Endometrial microvascular endothelial cells (primary cell): ENCODE results near the gene WRAP53. TPM values are rescaled to one million over a fixed set of nuclear protein-coding genes. Genes with fewer than 3 reads are reported as not detected.
"Not testable (repeated sequence)": the region's sequence is repeated elsewhere in the genome, so short reads cannot be mapped to it uniquely, and the experiment has no call there.

Source experiments
- in situ Hi-C: cut with HindIII; loops from 2 replicates; pipeline ENCODE4 v1.10.0; 2017; ENCODE audit warnings: low sequenced_read_pairs, low pct_unique_long_range_greater_than_20kb; ENCODE audit errors: inconsistent ontology term
- total RNA-seq: library from RNA; depleted of rRNA; stranded (reverse); fragments of >200 nt; gene quantifications from one replicate; pipeline ENCODE4 v1.2.3, GENCODE V29; 2015; ENCODE audit errors: inconsistent ontology term

The WRAP53 gene
- total RNA-seq, result 24.4 TPM

DNA sequence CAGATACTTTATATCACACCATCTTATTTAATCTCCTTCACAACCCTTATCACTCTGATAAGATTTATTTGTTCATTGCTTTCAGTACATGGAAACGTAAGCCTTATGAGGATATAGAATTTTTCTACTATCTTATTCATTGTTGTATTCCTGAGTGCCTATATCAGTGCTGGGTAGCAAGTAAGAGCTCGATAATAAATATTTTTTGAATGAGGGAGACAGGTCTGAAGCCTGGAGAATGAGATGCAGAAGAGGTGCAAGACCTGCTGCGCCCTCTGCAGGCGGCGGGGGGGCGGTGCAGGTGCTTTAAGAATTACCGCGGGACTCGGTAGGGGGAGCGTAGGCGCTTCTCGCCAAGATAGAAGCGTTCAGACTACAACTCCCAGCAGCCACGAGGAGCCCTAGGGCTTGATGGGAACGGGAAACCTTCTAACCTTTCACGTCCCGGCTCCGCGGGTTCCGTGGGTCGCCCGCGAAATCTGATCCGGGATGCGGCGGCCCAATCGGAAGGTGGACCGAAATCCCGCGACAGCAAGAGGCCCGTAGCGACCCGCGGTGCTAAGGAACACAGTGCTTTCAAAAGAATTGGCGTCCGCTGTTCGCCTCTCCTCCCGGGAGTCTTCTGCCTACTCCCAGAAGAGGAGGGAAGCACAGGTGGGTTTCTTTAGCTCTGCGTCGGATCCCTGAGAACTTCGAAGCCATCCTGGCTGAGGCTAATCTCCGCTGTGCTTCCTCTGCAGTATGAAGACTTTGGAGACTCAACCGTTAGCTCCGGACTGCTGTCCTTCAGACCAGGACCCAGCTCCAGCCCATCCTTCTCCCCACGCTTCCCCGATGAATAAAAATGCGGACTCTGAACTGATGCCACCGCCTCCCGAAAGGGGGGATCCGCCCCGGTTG is at the start of gene WRAP53:
WRAP53 (plus strand) TSS at position 570 of the 900 bp plus-strand sequence; CDS start at position 742, 172 bp downstream.
- in situ Hi-C loops, result no loop called here

DNA sequence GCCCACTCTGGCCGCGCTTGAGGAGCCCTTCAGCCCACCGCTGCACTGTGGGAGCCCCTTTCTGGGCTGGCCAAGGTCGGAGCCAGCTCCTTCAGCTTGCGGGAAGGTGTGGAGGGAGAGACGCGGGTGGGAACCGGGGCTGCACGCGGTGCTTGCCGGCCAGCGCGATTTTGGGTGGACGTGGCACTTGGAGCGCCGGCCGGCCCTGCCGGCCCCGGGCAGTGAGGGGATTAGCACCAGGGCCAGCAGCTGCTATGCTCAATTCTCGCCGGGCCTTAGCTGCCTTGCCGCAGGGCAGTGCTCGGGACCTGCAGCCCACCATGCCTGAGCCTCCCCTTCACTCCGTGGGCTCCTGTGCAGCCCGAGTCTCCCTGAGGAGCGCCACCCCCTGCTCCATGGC is 47.5 kb upstream of the WRAP53 start:
- in situ Hi-C loops, result no loop called here

DNA sequence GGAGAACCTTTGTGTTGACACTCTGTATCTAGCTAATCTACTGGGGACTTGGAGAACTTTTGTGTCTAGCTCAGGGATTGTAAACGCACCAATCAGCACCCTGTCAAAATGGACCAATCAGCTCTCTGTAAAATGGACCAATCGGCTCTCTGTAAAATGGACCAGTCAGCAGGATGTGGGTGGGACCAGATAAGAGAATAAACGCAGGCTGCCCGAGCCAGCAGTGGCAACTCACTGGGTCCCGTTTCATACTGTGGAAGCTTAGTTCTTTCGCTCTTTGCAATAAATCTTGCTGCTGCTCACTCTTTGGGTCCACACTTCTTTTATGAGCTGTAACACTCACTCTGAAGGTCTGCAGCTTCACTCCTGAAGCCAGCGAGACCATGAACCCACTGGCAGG is 46.6 kb upstream of the WRAP53 start:
- in situ Hi-C loops, result not testable (repeated sequence)

DNA sequence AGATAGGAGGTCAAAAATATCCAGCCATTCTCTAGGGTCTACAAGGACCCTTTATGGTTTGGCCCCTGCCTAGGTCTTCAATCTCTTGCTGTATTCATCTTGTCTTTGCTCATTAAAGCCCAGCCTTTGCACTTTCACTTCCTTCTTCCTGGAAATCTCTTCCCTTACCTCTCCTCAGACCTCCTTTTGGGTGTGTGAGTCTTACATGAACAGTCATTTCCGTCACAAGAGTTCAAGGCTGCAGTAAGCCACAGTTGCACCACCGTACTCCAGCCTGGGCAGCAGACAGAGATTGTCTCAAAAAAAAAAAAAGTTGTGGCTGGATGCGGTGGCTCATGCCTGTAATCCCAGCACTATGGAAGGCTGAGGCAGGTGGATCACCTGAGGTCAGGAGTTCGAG is 43.5 kb upstream of the WRAP53 start:
- in situ Hi-C loops, result no loop called here

DNA sequence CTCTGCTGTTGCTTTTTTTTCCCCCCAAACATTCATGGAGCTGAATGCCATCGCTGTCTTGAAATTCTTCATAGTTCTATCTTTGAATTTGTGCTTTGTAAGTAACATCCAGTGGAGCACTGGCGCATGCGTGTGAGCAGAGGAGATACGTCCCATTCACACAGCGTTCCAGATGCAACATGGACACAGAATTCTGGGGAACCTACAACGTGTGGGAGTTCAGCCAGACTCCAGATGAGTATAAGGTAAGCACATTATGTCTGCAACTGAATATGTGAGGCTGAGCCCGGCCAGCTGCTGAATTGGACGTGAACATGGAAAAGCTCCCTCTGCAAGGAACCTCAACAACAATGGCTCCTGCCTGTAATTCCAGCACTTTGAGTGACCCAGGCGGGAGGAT is 41.8 kb upstream of the WRAP53 start:
- in situ Hi-C loops, result no loop called here

DNA sequence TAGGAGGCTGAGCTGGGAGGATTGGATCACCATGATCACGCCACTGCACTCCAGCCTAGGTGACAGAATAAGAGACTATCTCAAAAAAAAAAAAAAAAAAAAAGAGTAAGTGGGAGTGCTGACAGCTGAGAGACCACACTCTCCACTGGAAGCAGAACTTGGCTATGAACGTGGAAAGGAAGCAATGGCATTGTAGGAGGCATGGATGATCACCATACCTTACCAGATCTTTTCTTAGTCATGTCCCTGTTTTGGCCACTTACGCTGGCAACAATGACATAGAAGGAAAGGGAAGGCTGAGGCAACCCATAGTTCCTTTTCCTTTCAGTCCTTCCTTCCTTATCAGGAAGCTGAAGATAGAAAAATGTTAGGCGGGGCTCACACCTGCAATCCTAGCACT is 41.3 kb upstream of the WRAP53 start:
- in situ Hi-C loops, result no loop called here

DNA sequence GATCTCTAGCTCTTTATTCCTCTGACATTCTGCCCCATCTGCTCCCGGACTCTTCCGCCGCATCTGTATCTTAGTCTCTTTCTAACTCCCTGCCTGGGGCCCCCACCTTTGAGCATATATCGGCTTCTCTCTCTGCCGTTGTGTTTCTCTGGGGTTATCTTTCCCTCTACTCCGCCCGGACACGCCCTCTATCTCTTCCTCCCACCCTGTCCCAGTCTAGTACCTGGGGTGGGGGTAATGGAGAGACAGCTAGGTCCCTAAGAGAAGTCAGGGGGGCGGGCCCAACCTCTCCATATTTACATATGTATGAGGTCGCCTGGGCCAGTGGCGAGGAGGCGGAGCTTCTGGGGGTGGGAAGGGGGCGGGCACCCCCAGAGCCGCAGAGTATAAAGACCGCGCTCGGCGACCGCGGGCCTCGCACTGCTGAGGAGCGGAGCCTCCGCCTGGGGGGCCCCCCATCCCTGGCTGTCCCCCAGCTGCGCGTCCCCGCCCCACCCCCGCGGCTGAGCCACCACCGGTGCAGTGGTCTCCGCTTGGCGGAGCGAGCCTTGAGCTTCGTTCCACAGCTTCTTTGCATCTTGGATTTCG is 37.7 kb upstream of the WRAP53 start, which contains the start of gene ATP1B2:
ATP1B2 (plus strand) TSS at position 418 of the 588 bp plus-strand sequence. CDS start 593 bp downstream, outside the sequence.
- in situ Hi-C loops, result no loop called here

DNA sequence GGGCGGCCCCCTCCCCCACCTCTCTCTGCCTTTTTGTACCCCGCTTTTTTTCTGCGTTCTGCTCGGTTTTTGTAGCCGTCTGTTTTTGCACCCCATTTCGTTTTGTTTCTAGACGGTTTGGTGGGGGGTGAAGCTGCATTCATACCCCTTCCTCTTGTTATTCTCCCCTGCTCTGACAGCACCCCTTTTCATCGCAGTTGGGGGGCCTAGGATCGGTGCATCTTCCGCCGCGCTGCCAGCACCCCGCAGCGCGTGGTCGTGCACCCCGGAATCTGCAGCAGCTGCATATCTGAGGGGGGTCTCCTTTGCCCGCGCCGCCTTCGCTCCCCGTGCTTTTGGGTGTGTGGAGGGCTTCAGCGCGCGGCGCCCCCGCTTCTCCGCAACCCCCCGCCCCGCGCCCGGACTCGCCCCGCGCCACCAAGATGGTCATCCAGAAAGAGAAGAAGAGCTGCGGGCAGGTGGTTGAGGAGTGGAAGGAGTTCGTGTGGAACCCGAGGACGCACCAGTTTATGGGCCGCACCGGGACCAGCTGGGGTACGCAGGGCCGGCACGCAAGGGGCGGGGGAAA is 37.1 kb upstream of the WRAP53 start:
- in situ Hi-C loops, result no loop called here

DNA sequence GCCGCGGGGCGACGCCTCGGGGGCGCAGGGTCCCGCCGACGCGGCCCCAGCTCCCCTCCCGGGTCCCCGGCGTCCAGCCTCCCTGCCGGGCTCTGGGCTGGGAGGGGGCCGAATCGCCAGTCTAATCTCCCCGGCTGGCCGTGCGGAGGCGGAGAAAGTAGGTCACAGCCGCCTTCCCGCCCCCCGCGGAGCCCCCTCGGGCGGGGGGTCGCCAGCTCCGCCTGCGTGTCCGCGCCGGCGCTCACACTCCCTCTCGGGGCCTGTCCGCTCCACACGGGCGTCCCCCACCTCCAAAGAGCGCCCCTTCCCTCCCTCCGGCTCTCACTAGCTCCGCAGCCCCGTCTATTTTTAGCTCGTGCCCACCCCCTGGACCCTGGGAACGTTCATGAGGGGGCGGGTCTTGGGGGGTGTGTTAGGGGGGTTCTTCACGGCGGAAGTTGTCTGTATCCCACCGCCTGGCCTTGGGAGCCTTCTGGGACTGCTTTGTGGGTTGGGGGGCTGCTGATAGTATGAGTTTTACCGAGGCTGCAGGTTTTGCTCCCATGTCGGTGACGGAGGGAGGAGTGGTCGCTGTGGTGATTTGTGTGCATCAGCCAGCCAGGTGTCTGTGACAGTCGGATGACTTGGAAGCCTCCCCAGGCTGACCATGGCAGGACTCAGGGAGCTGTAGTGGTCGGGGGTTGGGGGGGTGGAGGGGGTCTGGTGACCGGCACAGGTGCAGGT is 36.5 kb upstream of the WRAP53 start:
- in situ Hi-C loops, result no loop called here

DNA sequence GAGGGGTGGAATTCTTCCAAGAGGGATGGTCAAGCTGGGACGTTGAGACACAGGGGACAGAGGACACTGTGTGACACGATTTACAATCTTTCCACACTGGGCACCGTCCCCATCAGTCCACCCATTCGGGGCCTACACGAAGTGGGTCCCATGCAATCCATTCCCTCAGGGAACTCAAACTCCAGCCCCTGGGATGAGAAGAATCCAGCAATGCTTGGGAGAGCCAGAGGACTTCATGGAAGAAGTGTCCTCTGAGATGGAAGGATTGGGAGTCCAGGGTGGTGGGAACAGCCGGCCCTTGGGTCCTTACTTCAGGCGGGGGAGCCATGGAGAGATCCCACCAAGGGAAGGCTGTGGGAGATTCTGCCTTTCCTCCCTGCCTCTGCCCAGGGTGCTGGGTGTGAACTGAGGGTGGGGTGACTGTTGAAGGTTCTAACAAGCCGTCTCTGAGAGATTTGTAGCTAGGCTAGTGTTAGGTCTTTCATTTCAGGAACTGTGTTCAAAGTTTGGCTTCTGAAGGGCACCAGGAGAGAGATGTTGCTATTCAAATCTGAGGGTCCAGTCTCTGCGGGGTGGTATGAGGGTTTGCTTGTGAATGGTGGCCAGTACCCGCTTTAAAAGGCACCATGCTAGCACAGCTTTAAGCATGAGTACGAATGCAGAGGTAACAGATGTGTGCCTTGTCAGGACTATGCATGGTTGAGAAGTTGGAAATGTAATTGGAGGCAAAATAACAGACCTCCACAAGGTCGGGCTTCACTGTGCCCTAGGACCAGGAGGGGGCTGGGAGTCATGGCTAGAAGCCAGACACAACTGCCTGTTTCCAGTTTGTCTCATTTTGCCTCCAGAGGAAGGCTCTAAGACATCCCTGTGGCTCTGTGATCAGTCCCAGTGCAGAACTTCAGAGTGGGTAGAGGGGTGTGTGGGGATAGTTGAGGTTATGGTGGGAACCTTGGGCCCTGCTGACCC is 35.6 kb upstream of the WRAP53 start:
- in situ Hi-C loops, result no loop called here

DNA sequence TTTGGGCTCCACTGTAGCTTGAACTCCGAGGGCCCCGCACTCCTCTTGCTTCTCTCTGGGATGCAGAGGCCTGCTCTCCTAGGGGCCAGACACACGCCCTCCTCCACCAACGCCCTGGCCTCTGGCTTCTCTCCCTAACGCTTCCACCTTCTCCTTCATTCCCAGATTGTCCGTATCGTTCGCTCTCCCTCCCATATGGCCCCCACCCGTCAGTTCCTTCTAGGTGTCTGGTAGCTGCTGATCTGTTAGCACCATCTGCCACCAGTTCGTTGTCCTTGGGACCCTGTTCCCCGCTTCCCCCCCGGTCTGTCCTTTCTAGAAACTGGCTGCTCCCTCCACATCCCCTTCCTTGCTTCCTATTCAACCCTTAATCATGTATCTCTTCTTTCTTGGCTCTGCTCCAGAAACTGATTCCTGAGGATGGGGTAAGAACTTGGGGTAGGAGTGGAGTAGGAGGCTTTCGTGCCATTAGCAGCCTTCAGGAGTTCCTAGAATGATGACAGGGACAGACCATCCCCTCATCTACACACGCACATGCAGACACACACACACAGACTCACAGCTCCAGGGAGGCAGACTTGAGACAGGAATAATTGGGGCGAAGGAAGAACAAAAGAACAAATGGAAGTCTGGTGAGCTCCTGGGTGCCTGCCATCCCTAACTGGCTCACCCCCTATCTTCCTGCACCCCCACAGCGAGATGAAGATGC is 33.3 kb upstream of the WRAP53 start:
- in situ Hi-C loops, result no loop called here

DNA sequence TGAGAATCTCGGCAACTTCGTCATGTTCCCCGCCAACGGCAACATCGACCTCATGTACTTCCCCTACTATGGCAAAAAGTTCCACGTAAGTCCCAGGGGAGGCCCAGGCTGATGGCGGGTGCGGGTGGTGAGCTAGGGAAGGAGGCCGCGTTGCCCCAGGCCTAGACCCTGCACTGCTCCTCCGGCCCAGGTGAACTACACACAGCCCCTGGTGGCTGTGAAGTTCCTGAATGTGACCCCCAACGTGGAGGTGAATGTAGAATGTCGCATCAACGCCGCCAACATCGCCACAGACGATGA is 32.8 kb upstream of the WRAP53 start:
- in situ Hi-C loops, result no loop called here

DNA sequence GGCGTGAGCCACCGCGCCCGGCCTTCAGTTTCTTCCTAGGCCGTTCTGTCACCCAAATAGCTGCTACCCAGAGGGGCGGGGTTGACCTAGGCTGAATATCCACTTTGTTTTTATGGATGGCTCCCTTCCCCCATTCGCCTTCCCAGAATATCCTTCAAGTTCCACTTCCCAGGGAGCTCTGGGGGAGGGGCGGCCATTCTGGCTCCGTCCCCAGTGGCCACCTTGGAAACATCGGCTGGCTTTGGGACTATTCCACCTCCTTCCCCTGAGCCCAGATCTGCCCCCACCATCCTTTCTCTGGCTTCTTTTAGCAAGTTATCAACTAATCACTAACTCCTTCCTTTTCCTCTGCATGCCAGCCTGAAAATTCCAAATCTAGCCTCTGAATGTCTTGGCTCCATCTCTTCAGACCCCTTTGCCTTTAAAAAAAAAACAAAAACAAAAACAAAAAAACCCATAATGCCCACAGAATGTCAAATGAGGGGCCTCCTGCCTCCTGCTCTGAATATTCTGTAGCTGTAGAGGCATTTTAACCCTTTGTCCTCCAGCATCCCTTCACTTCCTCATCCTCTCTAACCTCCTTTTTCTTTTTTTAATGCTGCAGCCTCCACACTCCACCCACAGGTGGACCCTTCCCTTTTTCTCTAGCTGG is 31.2 kb upstream of the WRAP53 start:
- in situ Hi-C loops, result no loop called here

DNA sequence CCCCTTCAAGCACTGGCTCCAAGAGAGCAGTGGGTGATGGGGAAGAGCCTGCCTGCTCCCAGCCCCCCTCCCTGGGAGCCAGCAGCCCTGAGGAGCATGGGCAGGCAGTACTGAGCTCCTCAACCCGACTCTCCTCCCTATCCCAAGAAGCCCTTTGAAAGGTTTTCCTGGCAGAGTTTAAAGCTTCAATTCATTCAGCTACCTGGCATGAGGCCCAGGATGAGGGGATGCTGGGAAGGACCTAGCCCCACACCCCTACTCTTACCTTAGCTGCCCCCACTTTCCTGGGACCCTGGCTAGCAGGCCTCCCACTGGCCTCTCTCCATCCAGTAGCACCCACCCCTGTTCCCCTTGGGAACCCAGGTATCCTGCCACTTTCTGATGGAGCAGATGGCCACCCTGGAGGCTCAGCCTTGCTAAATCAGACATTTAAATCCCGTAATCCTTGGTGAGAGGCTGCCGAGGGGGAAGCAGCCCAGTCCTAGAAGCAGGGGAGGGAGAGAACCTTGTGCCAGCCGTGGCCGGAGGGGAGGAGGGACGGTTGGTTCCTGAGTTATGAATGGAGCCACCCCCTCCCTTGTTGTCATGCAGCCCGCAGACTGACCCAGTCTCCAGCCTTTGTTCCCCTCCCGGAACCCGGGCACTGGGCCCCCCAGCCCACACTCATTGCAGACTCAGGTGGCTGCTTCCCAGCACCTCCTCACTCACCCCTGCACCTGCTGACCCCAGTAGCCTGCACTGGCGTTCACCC is 20.4 kb upstream of the WRAP53 start:
- in situ Hi-C loops, result no loop called here

DNA sequence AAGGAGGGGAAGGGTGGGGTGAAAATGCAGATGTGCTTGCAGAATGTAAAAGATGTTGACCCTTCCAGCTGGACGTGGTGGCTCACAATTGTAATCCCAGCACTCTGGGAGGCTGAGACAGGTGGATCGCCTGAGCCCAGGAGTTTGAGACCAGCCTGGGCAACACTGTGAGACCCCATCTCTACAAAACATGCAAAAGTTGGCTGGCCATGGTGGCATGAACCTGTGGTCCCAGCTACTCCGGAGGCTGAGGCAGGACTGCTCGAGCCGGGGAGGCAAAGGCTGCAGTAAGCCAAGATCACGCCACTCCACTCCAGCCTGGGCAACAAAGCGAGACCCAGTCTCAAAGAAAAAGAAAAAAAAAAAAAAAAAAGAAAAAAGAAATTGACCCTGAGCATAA is 19.8 kb upstream of the WRAP53 start:
- in situ Hi-C loops, result no loop called here

DNA sequence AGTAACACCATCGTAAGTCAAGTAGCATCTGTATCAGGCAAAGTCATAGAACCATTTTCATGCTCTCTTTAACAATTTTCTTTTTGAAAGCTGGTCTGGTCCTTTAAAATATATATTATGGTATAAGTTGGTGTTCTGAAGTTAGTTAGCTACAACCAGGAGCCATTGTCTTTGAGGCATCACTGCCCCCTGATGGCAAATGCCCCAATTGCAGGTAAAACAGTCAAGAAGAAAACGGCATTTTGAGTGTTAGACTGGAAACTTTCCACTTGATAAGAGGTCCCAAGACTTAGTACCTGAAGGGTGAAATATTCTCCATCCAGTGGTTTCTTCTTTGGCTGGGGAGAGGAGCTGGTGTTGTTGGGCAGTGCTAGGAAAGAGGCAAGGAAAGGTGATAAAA is 15.0 kb upstream of the WRAP53 start:
- in situ Hi-C loops, result no loop called here

DNA sequence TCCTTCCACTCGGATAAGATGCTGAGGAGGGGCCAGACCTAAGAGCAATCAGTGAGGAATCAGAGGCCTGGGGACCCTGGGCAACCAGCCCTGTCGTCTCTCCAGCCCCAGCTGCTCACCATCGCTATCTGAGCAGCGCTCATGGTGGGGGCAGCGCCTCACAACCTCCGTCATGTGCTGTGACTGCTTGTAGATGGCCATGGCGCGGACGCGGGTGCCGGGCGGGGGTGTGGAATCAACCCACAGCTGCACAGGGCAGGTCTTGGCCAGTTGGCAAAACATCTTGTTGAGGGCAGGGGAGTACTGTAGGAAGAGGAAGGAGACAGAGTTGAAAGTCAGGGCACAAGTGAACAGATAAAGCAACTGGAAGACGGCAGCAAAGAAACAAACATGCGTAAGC is 13.3 kb upstream of the WRAP53 start:
- in situ Hi-C loops, result no loop called here
